Mesodermal cell (in vitro differentiated cells): Measurements from ENCODE around the gene MOB3B.

ENCODE experiments used
- H3K27ac ChIP-seq: 2 replicates; pipeline ENCODE4 v1.7.0; 2013; ENCODE audit warnings: mild to moderate bottlenecking, low read depth, low read length, moderate library complexity; ENCODE audit not compliant: severe bottlenecking
- H3K36me3 ChIP-seq: 2 replicates; pipeline ENCODE4 v1.7.1; 2013; ENCODE audit warnings: mild to moderate bottlenecking, low read length, moderate library complexity; ENCODE audit not compliant: control insufficient read depth, insufficient read depth
- H3K4me1 ChIP-seq: one replicate; pipeline ENCODE4 v1.7.1; 2013; ENCODE audit warnings: mild to moderate bottlenecking, low read length; ENCODE audit not compliant: insufficient read depth, control insufficient read depth, poor library complexity, severe bottlenecking
- H3K4me3 ChIP-seq: 2 replicates; pipeline ENCODE4 v1.7.0; 2013; ENCODE audit warnings: low read length, control low read depth, mild to moderate bottlenecking; ENCODE audit not compliant: insufficient read depth, poor library complexity, severe bottlenecking; ENCODE audit errors: extremely low read depth
- H3K9me3 ChIP-seq: 2 replicates; pipeline ENCODE4 v1.7.1; 2013; ENCODE audit warnings: mild to moderate bottlenecking, low read length, moderate library complexity; ENCODE audit not compliant: control insufficient read depth
- WGBS, 2 experiments: methylation state at CpG; one replicate each; pipeline ENCODE4 v1.1.5; 2013; ENCODE audit warnings: missing lambda C conversion rate in 2 of 2; ENCODE audit not compliant: insufficient coverage in 2 of 2; 5-methylcytosine and 5-hydroxymethylcytosine counted together

Gene MOB3B

DNA sequence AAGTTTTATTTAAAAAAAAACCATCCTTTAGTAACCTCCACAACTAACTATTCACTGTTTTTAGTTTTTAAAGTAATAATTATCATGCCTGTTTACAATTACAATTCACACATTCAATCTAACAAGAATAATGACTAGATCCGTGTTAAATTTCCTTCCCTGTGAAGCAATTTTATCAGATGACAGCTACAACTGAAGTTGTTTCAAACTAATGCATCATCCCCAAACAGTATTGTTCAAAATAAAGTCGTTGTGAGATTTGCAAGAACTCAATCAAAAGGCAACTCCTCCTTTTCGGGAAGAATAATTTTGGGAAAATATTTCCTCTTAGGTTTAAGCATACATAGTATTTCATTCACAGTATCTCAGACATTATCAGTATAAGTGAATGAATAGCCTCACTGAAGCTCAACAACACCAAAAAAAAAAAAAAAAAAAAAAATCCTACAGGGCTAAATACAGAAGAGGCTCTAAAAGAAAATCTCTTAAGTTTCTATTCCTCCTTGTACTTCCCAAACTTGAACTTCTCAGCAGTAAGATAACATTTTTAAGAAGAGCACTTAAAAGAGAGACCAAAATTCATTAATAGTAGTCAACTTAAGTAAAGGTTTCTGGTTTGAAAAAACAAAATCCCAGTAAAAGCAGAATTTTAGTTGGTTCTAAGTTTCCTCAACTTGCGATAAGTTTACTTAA, 34.3 kb upstream of the MOB3B start:
- no peaks in the 10 kb centered on the region for H3K4me1 ChIP-seq
- H3K4me3 ChIP-seq = no peak overlapping the region
- no peak overlapping the region for H3K27ac ChIP-seq
- 100% methylated on average over 1 of the region's 4 CpGs; no CpG with 5 or more reads in 1 of the 2 experiments for WGBS, 2 experiments
- H3K36me3 ChIP-seq = peaks cover 13% of the 10 kb centered on the region
- no peaks in the 10 kb centered on the region for H3K9me3 ChIP-seq

DNA sequence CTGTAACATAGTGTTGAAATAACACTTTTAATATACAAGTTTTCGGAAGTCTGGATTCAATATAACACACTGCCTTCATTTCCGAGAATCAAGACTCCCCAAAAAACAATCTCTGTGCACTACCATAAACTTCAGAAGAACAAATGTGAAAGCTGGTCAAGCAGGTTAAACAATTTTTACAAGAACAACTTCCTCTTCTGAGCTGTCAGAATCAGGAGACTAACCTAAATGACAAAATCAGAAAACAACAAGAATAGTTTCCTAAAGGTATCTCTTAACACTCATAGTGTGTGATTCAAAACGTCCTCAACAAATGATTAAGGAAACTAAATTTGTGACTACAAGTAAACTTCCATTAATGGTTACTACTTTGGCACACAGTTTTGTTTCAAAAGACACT, 32.1 kb upstream of the MOB3B start:
- H3K36me3 ChIP-seq = peaks cover 19% of the 10 kb centered on the region
- no peaks in the 10 kb centered on the region for H3K4me1 ChIP-seq
- H3K4me3 ChIP-seq = no peak overlapping the region
- WGBS, 2 experiments = 90 to 100% methylated on average over 2 of the region's 3 CpGs
- no peak overlapping the region for H3K27ac ChIP-seq
- no peaks in the 10 kb centered on the region for H3K9me3 ChIP-seq

DNA sequence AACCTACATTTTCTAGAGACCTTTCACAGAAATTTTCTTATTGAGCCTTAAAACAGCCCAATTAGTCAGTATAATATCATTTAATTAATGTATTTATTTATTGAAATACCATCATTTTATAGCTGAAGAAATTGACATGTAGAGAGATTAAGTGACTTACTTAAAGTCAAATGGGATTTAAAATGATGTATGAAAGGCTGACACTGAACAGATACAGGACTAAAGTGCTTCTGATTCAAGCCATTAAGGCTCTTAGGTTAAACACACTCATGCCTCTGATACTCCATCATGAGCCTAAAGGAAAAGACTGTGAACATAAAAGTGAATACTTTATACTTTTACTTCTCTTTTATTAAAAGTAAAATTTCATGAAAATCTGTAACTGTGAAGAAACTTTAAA, 30.8 kb upstream of the MOB3B start:
- Histone ChIP-seq H3K4me1 (no peaks in the 10 kb centered on the region), H3K4me3 (no peak overlapping the region), H3K36me3 (peaks cover 25% of the 10 kb centered on the region), H3K27ac (no peak overlapping the region), H3K9me3 (no peaks in the 10 kb centered on the region)

- no peak overlapping the region for H3K4me3 ChIP-seq
- H3K36me3 ChIP-seq = peaks cover 39% of the 10 kb centered on the region
- H3K27ac ChIP-seq = no peak overlapping the region
- no peaks in the 10 kb centered on the region for H3K4me1 ChIP-seq
- no peaks in the 10 kb centered on the region for H3K9me3 ChIP-seq
Observed at GRCh38 chr9:27558307-27558706, 28.7 kb upstream of the MOB3B start.

DNA sequence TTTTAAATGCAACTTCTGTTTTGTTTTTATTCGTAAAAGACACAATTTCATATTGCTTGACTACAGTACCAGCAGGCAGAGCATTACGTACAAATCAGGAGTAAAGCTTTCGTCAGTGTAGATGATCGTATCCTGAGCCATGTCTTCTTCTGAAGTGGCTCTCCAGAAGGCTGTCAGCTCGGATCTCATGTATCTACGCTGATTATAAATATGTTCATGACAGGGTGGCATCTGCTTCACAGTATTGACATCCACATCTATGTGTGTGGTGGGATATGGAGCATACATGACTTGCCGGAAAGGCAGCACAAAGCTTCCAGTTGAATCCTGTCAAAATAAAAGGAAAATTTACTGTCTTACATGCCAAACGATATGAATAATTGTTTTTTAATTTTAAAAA, 26.9 kb upstream of the MOB3B start:
- peaks cover 50% of the 10 kb centered on the region for H3K36me3 ChIP-seq
- WGBS, 2 experiments = 100% methylated on average over 5 of the region's 8 CpGs
- no peak overlapping the region for H3K27ac ChIP-seq
- no peak overlapping the region for H3K4me3 ChIP-seq
- H3K9me3 ChIP-seq = no peaks in the 10 kb centered on the region
- no peaks in the 10 kb centered on the region for H3K4me1 ChIP-seq

- WGBS, 2 experiments = no CpG with 5 or more reads among the region's 1 CpG
- Histone ChIP-seq H3K9me3 (no peaks in the 10 kb centered on the region), H3K27ac (no peak overlapping the region), H3K4me1 (no peaks in the 10 kb centered on the region), H3K36me3 (peaks cover 45% of the 10 kb centered on the region), H3K4me3 (no peak overlapping the region)
Observed at GRCh38 chr9:27554712-27555111, 25.1 kb upstream of the MOB3B start.

DNA sequence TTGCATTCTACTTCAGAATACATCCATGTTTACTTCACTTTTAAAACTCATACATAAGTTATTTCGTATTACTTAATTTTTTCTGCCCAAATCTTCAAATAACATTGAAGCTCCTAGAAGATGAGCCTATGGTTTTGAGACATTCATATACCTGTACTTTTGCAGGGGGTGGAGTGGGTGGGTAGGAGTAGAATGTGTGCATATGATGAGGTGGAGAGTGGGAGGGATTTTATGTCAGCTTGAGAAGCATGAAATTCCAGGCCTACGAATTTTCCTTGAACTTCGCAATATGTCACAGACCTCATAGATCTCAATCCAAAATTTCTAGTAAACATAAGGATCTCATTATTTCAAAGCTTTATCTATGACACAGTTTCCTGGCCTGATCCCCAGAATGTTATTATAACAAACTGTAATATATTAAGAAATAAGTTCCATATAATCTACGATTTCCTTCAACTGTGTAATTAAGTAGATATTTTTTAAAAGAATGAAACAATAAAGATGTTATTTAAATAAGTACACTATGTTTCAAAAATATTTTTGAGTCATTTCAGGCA, 19.7 kb upstream of the MOB3B start:
- WGBS, 2 experiments = no CpG with 5 or more reads among the region's 4 CpGs
- peaks cover 24% of the 10 kb centered on the region for H3K36me3 ChIP-seq

GRCh38 chr9:27548055-27548741, 18.6 kb upstream of the MOB3B start:
- 73% methylated on average over 3 of the region's 10 CpGs; no CpG with 5 or more reads in 1 of the 2 experiments for WGBS, 2 experiments
- peaks cover 13% of the 10 kb centered on the region for H3K36me3 ChIP-seq
- H3K9me3 ChIP-seq = no peaks in the 10 kb centered on the region
- no peaks in the 10 kb centered on the region for H3K4me1 ChIP-seq
- no peak overlapping the region for H3K4me3 ChIP-seq
- H3K27ac ChIP-seq = no peak overlapping the region

More for the DNA sequence above, 19.7 kb upstream of the MOB3B start:
- Histone ChIP-seq H3K9me3 (no peaks in the 10 kb centered on the region), H3K27ac (no peak overlapping the region), H3K4me1 (no peaks in the 10 kb centered on the region), H3K4me3 (no peak overlapping the region)

- H3K27ac ChIP-seq = no peak overlapping the region
- H3K4me1 ChIP-seq = no peaks in the 10 kb centered on the region
- WGBS, 2 experiments = 100% methylated on average over 2 of the region's 3 CpGs; no CpG with 5 or more reads in 1 of the 2 experiments
- no peaks in the 10 kb centered on the region for H3K36me3 ChIP-seq
- H3K4me3 ChIP-seq = no peak overlapping the region
- H3K9me3 ChIP-seq = no peaks in the 10 kb centered on the region
Observed at GRCh38 chr9:27545471-27545870, 15.9 kb upstream of the MOB3B start.

DNA sequence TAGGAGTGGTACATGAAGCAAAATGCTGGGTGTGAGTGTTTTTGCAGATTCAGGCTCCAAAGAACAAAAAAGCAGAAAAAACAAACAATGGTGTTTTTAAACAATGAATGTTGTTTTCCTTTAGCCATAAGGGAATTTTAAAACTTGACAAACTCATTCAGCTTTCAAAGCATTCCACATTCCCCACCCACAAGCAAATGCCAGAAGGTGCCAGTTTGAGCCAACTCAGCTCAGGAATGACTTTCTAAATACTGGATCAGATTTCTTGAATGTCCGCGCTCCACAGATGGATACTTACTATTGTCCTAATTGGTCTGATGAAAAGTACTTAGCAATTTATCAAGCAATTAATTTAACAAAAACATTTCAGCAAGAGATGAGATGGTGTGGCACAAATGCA, 12.9 kb upstream of the MOB3B start:
- WGBS, 2 experiments = 100% methylated on average over 2 of the region's 2 CpGs; no CpG with 5 or more reads in 1 of the 2 experiments
- no peaks in the 10 kb centered on the region for H3K9me3 ChIP-seq
- H3K4me1 ChIP-seq = peaks cover 7% of the 10 kb centered on the region
- no peaks in the 10 kb centered on the region for H3K36me3 ChIP-seq
- H3K4me3 ChIP-seq = no peak overlapping the region
- no peak overlapping the region for H3K27ac ChIP-seq

DNA sequence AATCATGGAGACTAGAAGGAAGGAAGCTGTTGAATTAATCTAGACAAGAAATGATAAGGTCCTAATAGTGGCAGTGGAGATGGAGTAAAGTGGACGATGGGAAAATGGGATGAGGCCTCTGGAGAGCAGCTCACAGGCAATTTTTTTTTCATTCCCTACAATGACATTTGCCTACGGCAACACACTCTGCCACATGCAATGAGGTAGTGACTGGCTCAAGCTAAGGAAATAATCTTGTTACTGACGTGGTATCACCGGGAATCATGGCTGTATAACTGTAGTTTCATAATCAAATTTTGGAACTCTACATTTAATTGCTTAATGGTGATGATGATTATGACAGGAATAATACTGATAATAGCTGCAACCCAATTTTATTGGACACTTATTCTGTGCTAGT, 12.1 kb upstream of the MOB3B start:
- WGBS, 2 experiments = 92% methylated on average over 2 of the region's 4 CpGs; no CpG with 5 or more reads in 1 of the 2 experiments

More for the DNA sequence above, 12.1 kb upstream of the MOB3B start:
- Histone ChIP-seq H3K4me1 (peaks cover 7% of the 10 kb centered on the region), H3K27ac (no peak overlapping the region), H3K36me3 (no peaks in the 10 kb centered on the region), H3K4me3 (no peak overlapping the region), H3K9me3 (no peaks in the 10 kb centered on the region)
